Neuron (in vitro differentiated cells): ENCODE measurements around the gene C16orf95.

Experiments
- H2AFZ ChIP-seq: one replicate; pipeline ENCODE4 v1.6.1; 2013; ENCODE audit warnings: low read depth, mild to moderate bottlenecking, inconsistent platforms, low read length, moderate library complexity
- H3K27me3 ChIP-seq: one replicate; pipeline ENCODE4 v1.6.1; 2013; ENCODE audit warnings: low read length; ENCODE audit not compliant: insufficient read depth
- H3K36me3 ChIP-seq: one replicate; pipeline ENCODE4 v1.6.1; 2013; ENCODE audit warnings: low read length; ENCODE audit not compliant: insufficient read depth
- H3K4me1 ChIP-seq: one replicate; pipeline ENCODE4 v1.6.1; 2013; ENCODE audit warnings: low read length; ENCODE audit not compliant: insufficient read depth
- H3K4me3 ChIP-seq: 2 replicates; pipeline ENCODE4 v1.5.1; 2013; ENCODE audit warnings: mild to moderate bottlenecking, low read length, moderate library complexity
- H3K9me3 ChIP-seq: one replicate; pipeline ENCODE4 v1.6.1; 2013; ENCODE audit warnings: low read length

Gene C16orf95

DNA sequence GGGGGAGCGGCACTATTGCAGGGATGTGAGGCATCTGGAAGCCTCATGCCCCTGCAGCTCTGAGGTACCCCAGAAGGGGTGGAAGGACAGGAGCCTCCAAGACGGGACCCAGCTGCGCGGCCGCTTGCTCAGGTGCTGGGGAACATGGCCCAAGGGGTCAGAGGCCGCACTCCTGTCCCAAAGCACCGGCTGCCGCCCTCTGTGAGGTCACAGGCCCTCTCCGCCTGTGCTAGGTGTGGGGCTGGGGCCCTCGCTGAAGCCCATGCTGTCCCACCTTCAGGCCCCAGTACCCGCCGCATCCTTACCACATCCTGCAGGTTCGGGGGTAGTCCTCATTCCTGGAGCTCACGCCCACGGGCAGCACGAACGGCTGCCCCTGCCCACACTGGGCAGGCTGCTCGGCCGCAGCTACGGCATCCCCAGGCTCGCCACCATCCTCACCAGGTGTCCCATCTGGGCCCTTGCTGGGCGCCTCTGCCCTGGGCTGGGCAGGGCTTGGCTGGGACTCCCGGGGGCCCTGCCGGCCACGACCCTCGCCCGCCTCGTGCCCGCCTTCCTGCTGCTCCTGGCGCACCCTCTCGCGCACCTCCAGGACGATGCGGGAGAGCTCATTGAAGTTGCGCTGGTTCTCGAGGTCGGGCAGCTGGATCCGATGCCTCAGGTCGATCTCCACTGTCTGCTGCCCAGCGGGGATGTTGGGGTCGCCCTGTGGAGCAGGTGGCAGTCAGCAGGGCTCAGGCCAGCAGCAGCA is 16.6 kb upstream of the C16orf95 start:
- peaks cover 31% of the 10 kb centered on the region for H3K36me3 ChIP-seq
- no peak overlapping the region for H2AFZ ChIP-seq
- H3K4me1 ChIP-seq, result no peaks in the 10 kb centered on the region
- no peak overlapping the region for H3K4me3 ChIP-seq
- H3K9me3 ChIP-seq, result no peaks in the 10 kb centered on the region
- H3K27me3 ChIP-seq, result no peaks in the 10 kb centered on the region

GRCh38 chr16:87333101-87333500 is 15.9 kb upstream of the C16orf95 start:
- H3K4me3 ChIP-seq, result no peak overlapping the region
- no peaks in the 10 kb centered on the region for H3K4me1 ChIP-seq
- no peaks in the 10 kb centered on the region for H3K27me3 ChIP-seq
- H2AFZ ChIP-seq, result no peak overlapping the region
- peaks cover 31% of the 10 kb centered on the region for H3K36me3 ChIP-seq
- H3K9me3 ChIP-seq, result no peaks in the 10 kb centered on the region

DNA sequence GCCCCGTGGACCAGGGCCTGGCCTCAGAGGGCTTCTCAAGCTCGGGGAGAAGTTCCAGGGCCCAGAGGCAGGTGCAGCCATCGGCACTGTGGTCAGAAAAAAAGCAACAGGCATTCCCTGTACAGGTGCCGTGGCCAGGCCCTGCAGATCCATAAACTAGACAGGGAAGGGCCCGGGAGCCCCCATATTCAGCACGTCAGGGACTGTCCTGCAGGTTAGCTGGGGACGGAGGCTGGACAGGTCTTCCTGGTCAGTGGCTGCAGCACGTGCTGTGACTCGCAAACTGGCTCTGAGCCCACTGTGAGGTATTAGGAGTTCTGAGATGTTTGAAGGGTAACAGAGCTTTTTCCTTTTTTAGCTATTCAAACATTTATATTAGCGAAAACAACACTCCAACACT is 15.0 kb upstream of the C16orf95 start:
- no peak overlapping the region for H3K4me3 ChIP-seq
- no peaks in the 10 kb centered on the region for H3K4me1 ChIP-seq
- no peaks in the 10 kb centered on the region for H3K9me3 ChIP-seq
- H2AFZ ChIP-seq, result no peak overlapping the region
- no peaks in the 10 kb centered on the region for H3K27me3 ChIP-seq
- peaks cover 31% of the 10 kb centered on the region for H3K36me3 ChIP-seq

DNA sequence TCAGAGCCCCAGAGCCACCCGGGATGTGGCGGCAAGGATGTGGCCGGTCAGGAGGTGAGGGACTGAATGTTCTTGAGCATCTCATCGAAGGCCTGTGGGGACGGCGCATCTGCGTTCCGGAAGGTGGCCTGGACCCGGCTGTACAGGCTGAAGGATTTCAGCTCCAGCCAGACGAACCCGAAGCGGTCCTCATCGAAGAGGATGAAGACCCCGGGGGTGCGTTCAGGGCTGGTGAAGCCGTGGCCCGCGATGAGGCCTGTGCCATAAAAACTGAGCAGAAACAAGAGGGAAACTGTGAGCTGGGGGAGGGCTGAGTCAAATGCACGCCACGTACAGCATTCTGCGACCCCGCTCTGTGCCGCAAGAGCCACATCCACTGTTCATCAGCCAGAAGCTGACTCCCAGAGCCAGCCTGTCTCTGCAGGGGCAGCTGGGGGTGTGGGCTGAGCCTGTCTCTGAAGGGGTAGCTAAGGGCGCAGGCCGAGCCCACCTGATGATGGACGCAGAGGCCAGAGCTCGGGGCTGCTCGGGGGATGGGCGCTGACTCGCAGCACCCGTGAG is 14.1 kb upstream of the C16orf95 start:
- Histone ChIP-seq H3K9me3 (no peaks in the 10 kb centered on the region), H3K36me3 (peaks cover 31% of the 10 kb centered on the region), H3K27me3 (no peaks in the 10 kb centered on the region), H2AFZ (no peak overlapping the region), H3K4me3 (no peak overlapping the region), H3K4me1 (no peaks in the 10 kb centered on the region)

- Histone ChIP-seq H3K4me3 (no peak overlapping the region), H3K9me3 (no peaks in the 10 kb centered on the region), H2AFZ (no peak overlapping the region), H3K4me1 (no peaks in the 10 kb centered on the region), H3K27me3 (no peaks in the 10 kb centered on the region), H3K36me3 (peaks cover 31% of the 10 kb centered on the region)
Observed at GRCh38 chr16:87330646-87331045, 13.5 kb upstream of the C16orf95 start.

- no peak overlapping the region for H2AFZ ChIP-seq
- peaks cover 31% of the 10 kb centered on the region for H3K36me3 ChIP-seq
- no peaks in the 10 kb centered on the region for H3K4me1 ChIP-seq
- H3K9me3 ChIP-seq, result no peaks in the 10 kb centered on the region
- H3K27me3 ChIP-seq, result no peaks in the 10 kb centered on the region
- H3K4me3 ChIP-seq, result no peak overlapping the region
Observed at GRCh38 chr16:87330257-87330624, 13.0 kb upstream of the C16orf95 start.

- Histone ChIP-seq H3K36me3 (peaks cover 31% of the 10 kb centered on the region), H3K27me3 (no peaks in the 10 kb centered on the region), H3K4me3 (no peak overlapping the region), H3K9me3 (no peaks in the 10 kb centered on the region), H3K4me1 (no peaks in the 10 kb centered on the region), H2AFZ (no peak overlapping the region)
Observed at GRCh38 chr16:87329436-87330256, 12.5 kb upstream of the C16orf95 start.

GRCh38 chr16:87328846-87329245 is 11.7 kb upstream of the C16orf95 start:
- H3K9me3 ChIP-seq, result no peaks in the 10 kb centered on the region
- H3K27me3 ChIP-seq, result no peaks in the 10 kb centered on the region
- H2AFZ ChIP-seq, result no peak overlapping the region
- no peaks in the 10 kb centered on the region for H3K4me1 ChIP-seq
- H3K4me3 ChIP-seq, result no peak overlapping the region
- peaks cover 26% of the 10 kb centered on the region for H3K36me3 ChIP-seq

DNA sequence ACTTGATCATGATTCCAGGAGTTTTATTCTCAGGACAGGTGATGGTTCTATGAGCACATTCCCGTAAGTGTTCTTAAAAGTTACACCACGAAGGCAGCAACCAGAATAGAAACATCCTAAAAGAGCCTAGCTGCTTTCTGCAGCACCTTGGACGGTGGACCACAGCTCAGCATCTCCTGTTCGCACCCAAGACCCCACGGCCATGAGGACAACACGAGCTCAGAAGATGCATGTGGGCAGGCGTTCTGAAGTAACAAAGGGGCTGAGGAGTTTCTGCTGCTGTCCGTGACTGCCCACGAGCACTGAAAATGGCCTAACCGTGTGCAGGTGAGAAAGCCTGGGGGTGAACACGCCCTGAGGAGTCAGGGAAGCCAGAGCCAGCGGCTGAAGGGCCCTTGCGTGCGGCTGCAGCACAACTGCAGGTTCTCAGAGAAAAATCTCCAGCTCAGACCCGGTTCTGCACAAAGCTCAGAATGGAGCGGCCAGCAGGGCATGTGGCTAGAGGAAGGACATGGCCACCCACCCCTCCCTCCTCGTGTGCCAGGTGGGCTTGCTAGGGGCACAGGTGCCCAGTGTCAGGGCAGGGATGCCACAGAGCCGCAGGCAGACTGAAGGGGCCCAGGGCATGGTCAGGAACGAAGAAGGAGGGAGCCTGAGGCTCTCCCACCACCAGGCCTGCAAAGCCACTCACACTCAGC is 10.8 kb upstream of the C16orf95 start:
- H2AFZ ChIP-seq, result no peak overlapping the region

GRCh38 chr16:87326151-87326571 is 9.0 kb upstream of the C16orf95 start:
- Histone ChIP-seq H3K4me1 (no peaks in the 10 kb centered on the region), H3K9me3 (no peaks in the 10 kb centered on the region), H2AFZ (no peak overlapping the region), H3K27me3 (no peaks in the 10 kb centered on the region), H3K36me3 (peaks cover 14% of the 10 kb centered on the region), H3K4me3 (no peak overlapping the region)

More for the DNA sequence above, 10.8 kb upstream of the C16orf95 start:
- H3K9me3 ChIP-seq, result no peaks in the 10 kb centered on the region
- no peaks in the 10 kb centered on the region for H3K27me3 ChIP-seq
- H3K4me1 ChIP-seq, result no peaks in the 10 kb centered on the region
- no peak overlapping the region for H3K4me3 ChIP-seq
- peaks cover 22% of the 10 kb centered on the region for H3K36me3 ChIP-seq

GRCh38 chr16:87325423-87325858 is 8.2 kb upstream of the C16orf95 start:
- Histone ChIP-seq H3K4me3 (no peak overlapping the region), H3K9me3 (no peaks in the 10 kb centered on the region), H2AFZ (no peak overlapping the region), H3K36me3 (peaks cover 8% of the 10 kb centered on the region), H3K4me1 (no peaks in the 10 kb centered on the region), H3K27me3 (no peaks in the 10 kb centered on the region)

DNA sequence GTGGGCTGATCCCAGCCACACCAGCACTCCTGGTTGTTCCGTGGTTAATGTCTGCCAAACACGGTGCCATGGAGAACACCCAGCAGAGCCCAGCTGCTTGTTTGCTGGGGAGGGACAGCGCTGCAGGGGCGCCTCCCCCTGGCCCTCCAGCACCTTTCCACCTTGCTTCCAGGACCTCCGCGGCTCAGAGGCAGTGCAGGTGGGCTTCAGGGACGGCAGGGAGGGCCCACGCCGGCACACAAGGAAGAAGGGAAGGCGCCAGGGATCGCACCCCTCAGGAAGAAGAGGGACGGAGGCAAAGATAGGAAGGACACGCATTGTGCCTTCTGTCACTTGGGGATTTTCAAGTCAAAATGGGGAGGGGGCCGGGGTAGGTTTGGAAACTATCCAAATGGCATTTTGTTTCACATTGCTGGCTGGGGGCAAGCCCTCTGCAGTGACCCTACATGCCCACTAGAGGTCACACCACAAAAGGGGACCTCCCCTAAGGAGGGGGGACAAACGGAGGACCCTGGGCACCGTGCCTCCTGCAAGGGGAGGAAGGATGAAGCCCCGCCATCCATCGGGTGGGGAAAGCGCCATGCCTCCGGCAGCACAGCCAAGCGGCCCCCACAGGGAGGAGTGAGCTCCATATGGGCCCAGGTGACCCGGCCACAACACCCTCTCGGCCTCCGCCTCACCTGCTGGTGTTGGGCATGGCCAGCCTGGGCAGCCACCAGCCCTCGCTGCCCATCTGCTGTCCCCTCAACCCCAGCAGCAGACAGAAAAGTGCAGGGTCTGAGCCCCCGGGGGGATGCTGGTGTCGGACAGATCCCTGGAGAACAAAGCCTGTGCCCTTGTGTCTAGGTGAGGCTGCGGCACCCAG is 7.5 kb upstream of the C16orf95 start:
- peaks cover 2% of the 10 kb centered on the region for H3K36me3 ChIP-seq
- H3K9me3 ChIP-seq, result no peaks in the 10 kb centered on the region
- no peak overlapping the region for H3K4me3 ChIP-seq
- no peaks in the 10 kb centered on the region for H3K27me3 ChIP-seq
- no peak overlapping the region for H2AFZ ChIP-seq
- H3K4me1 ChIP-seq, result no peaks in the 10 kb centered on the region
